SK-N-SH treated with all-trans-retinoic acid at 6 μM for 48 hours (cell line): ENCODE results near the gene PUDP.

Source experiments
- ATAC-seq: fragments of 200-7000 bp; cut with Tn5 transposase; 3 replicates; pipeline ENCODE4 v1.9.1; 2020; ENCODE audit warnings: mild to moderate bottlenecking, moderate library complexity
- ARNTL ChIP-seq: fragments of 450-650 bp; formaldehyde crosslinking; IDR thresholded peaks from 2 replicates; pipeline ENCODE4 v1.5.0; 2020; ENCODE audit warnings: low read depth, mild to moderate bottlenecking, moderate library complexity, borderline replicate concordance
- BACH2 ChIP-seq: fragments of 250-450 bp; sonication (Bioruptor Pico); IDR thresholded peaks from 2 replicates; pipeline ENCODE4 v1.9.0; 2021; ENCODE audit warnings: mild to moderate bottlenecking, borderline replicate concordance
- CSDC2 ChIP-seq: fragments of 250-450 bp; sonication (Bioruptor Pico); IDR thresholded peaks from 2 replicates; pipeline ENCODE4 v1.5.0; 2020; ENCODE audit warnings: mild to moderate bottlenecking, moderate library complexity
- CSRNP3 ChIP-seq: fragments of 250-450 bp; sonication (Bioruptor Pico); IDR thresholded peaks from 2 replicates; pipeline ENCODE4 v1.5.1; 2021; ENCODE audit warnings: mild to moderate bottlenecking, moderate library complexity
- ESRRG ChIP-seq: fragments of 250-450 bp; sonication (Bioruptor Pico); IDR thresholded peaks from 2 replicates; pipeline ENCODE4 v1.6.1; 2021; ENCODE audit warnings: mild to moderate bottlenecking
- ISL1 ChIP-seq: fragments of 250-450 bp; sonication (Bioruptor Pico); IDR thresholded peaks from 2 replicates; pipeline ENCODE4 v2.1.2; 2022; ENCODE audit warnings: mild to moderate bottlenecking, moderate library complexity
- OSR1 ChIP-seq: fragments of 250-450 bp; sonication (Bioruptor Pico); IDR thresholded peaks from 2 replicates; pipeline ENCODE4 v1.8.0; 2022; ENCODE audit warnings: moderate library complexity, mild to moderate bottlenecking, inconsistent platforms
- PATZ1 ChIP-seq: fragments of 250-450 bp; sonication (Bioruptor Pico); IDR thresholded peaks from 2 replicates; pipeline ENCODE4 v1.8.0; 2020; ENCODE audit warnings: mild to moderate bottlenecking, moderate library complexity, borderline replicate concordance
- POU6F1 ChIP-seq: fragments of 250-450 bp; sonication (Bioruptor Pico); IDR thresholded peaks from 2 replicates; pipeline ENCODE4 v1.8.0; 2021; ENCODE audit warnings: low read depth, mild to moderate bottlenecking, moderate library complexity, borderline replicate concordance
- PPARA ChIP-seq: fragments of 250-450 bp; sonication (Bioruptor Pico); IDR thresholded peaks from 2 replicates; pipeline ENCODE4 v1.5.0; 2020; ENCODE audit warnings: mild to moderate bottlenecking, borderline replicate concordance
- RARB ChIP-seq: fragments of 250-450 bp; sonication (Bioruptor Pico); IDR thresholded peaks from 2 replicates; pipeline ENCODE4 v1.8.0; 2021; ENCODE audit warnings: mild to moderate bottlenecking, moderate library complexity
- SNAI2 ChIP-seq: fragments of 250-450 bp; sonication (Bioruptor Pico); IDR thresholded peaks from 2 replicates; pipeline ENCODE4 v1.5.0; 2020; ENCODE audit warnings: mild to moderate bottlenecking, moderate library complexity
- TCF4 ChIP-seq: fragments of 250-450 bp; sonication (Bioruptor Pico); IDR thresholded peaks from 2 replicates; pipeline ENCODE4 v1.8.0; 2021; ENCODE audit warnings: mild to moderate bottlenecking, moderate library complexity, borderline replicate concordance
- TOX ChIP-seq: fragments of 250-450 bp; sonication (Bioruptor Pico); IDR thresholded peaks from 2 replicates; pipeline ENCODE4 v1.8.0; 2021; ENCODE audit warnings: mild to moderate bottlenecking, moderate library complexity, borderline replicate concordance
- ZC3H10 ChIP-seq: fragments of 250-450 bp; sonication (Bioruptor Pico); IDR thresholded peaks from 2 replicates; pipeline ENCODE4 v1.5.1; 2021; ENCODE audit warnings: mild to moderate bottlenecking, moderate library complexity
- ZFP3 ChIP-seq: fragments of 250-450 bp; sonication (Bioruptor Pico); IDR thresholded peaks from 2 replicates; pipeline ENCODE4 v1.5.0; 2020; ENCODE audit warnings: mild to moderate bottlenecking, moderate library complexity
- ZFP30 ChIP-seq: fragments of 450-650 bp; formaldehyde crosslinking; IDR thresholded peaks from 2 replicates; pipeline ENCODE4 v1.5.0; 2022; ENCODE audit warnings: mild to moderate bottlenecking, moderate library complexity
- ZNF565 ChIP-seq: fragments of 450-650 bp; formaldehyde crosslinking; conservative IDR thresholded peaks from 2 replicates; pipeline ENCODE4 v1.5.0; 2020; ENCODE audit warnings: low read depth, mild to moderate bottlenecking, moderate library complexity
- ZNF70 ChIP-seq: fragments of 450-650 bp; formaldehyde crosslinking; IDR thresholded peaks from 2 replicates; pipeline ENCODE4 v1.5.0; 2020; ENCODE audit warnings: mild to moderate bottlenecking, moderate library complexity
- ZNF8 ChIP-seq: fragments of 450-650 bp; formaldehyde crosslinking; IDR thresholded peaks from 2 replicates; pipeline ENCODE4 v1.5.0; 2020; ENCODE audit warnings: mild to moderate bottlenecking, moderate library complexity

The PUDP gene

GRCh38 chrX:7112071-7112470, 35.9 kb downstream of the PUDP start (continued):
- no peak for TF ChIP-seq ZNF70
- TF ChIP-seq OSR1 (CRISPR knock-in tag), result no peak
- TF ChIP-seq ZNF8 (CRISPR knock-in tag), result no peak
- TF ChIP-seq RARB (CRISPR knock-in tag), result no peak
- no peak for TF ChIP-seq ZNF565 (CRISPR knock-in tag)
- no peak for TF ChIP-seq CSDC2 (CRISPR knock-in tag)

- TF ChIP-seq POU6F1 (no peak), ZNF565 (CRISPR knock-in tag) (no peak), CSDC2 (CRISPR knock-in tag) (no peak), ZFP30 (no peak), RARB (CRISPR knock-in tag) (no peak), SNAI2 (CRISPR knock-in tag) (no peak), ZC3H10 (CRISPR knock-in tag) (no peak), ARNTL (CRISPR knock-in tag) (no peak), ZNF8 (CRISPR knock-in tag) (no peak), PATZ1 (CRISPR knock-in tag) (no peak), ZNF70 (no peak), ESRRG (CRISPR knock-in tag) (no peak), PPARA (CRISPR knock-in tag) (no peak), BACH2 (no peak), ZFP3 (CRISPR knock-in tag) (no peak), TCF4 (no peak)
- ATAC-seq, result no peak
These were observed 36.4 kb downstream of the PUDP start for GRCh38 chrX:7111518-7111917.

GRCh38 chrX:7110821-7111276, 37.1 kb downstream of the PUDP start:
- no peak; the same call in 2 of the 3 replicates for ATAC-seq

GRCh38 chrX:7109838-7110793, 37.8 kb downstream of the PUDP start:
- no peak for ATAC-seq
- no peak for TF ChIP-seq TOX
- no peak for TF ChIP-seq POU6F1
- no peak for TF ChIP-seq ZNF70
- no peak for TF ChIP-seq ZFP30
- no peak for TF ChIP-seq CSRNP3 (CRISPR knock-in tag)
- no peak for TF ChIP-seq TCF4
- no peak for TF ChIP-seq ISL1 (CRISPR knock-in tag)
- TF ChIP-seq ESRRG (CRISPR knock-in tag), result no peak
- TF ChIP-seq ZNF565 (CRISPR knock-in tag), result no peak

More at GRCh38 chrX:7110821-7111276, 37.1 kb downstream of the PUDP start:
- TF ChIP-seq ESRRG (CRISPR knock-in tag) (no peak), ZNF70 (no peak)
